NCI-H2081 treated with DMSO at 0.1 percent for 48 hours (cell line): ENCODE results near the gene FOXO6.

Experiments used
- DNase-seq: peaks from one replicate; lab custom pipeline; 2025; lab: John Stamatoyannopoulos, UW

The FOXO6 gene

DNA sequence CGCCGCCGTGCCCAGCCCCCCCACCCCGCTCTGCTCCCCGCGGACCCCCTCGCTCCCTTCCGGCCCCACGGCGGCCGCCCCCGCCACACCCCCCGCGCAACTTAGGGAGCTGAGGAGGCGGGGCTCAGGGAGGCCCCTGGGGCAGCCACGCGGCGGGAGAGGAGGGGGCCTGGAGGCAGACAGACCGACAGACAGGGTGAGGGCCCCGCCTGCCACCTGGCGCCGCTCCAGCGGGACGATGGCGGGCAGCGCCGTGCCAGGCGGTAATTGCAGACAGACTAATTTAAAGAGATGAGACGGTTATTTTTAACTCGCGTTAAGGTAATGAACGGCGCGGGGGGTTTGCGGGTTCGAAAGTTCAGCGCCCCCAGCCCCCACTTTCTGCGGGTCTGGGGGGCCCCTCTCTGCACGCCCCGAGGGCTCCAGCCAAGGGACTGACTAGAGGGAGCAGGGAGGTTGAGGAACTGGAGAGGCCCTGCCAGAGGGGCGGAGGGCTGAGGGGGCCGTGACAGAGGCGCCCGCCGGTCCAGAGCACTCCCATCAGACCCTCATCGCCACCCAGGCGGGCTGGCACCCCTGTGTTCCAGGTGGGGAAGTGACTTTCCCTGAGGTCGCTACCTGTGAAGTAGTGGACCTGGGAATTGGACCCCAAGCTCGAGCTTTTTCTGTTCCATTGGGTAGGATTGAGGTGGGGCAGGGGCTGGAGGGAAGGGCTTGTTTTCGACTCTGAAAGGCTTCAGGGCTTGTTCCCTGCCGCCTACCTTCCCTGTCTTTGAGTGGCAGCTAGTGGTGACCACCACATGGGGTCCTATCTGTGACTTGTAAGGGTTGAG, 5.4 kb downstream of the FOXO6 start:
- peak; percentile 59 for DNase-seq

DNA sequence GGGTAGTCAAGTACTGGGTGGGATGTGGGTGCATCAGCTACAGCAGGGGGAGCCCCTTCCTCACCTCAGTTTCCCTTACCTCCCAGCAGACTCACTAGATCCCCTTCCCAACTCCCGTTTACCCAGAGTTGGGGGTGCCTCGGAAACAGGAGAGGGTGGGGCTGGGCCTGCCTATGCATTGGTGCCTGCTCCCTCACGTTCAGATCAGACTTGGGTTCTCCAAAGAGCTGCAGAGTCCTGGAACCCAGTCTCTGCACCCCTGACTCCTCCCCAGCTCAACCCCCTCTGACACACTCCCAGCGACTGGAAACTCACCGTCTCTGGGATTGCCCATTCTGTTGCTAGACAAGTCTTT, 6.0 kb downstream of the FOXO6 start:
- no peak for DNase-seq

DNA sequence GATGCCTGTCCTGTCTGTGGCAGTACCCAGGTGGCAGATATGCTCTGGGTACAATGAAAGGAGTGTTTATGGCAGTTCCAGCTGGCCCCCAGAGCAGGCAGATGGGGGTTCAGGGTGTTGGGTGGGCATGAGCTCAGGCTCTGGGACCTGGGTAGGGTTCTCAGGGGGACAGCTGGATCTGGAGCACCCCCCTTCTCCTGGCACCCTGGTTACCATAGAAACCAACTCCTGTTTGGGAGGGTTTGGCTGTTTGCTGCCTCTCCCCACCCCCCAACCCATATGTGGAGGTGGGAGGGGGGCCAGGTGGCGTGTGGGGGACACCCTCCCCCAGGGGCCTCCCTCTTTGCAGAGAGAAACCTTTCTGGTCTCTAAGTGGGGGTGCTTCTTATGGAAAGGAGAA, 7.1 kb downstream of the FOXO6 start:
- no peak for DNase-seq

DNA sequence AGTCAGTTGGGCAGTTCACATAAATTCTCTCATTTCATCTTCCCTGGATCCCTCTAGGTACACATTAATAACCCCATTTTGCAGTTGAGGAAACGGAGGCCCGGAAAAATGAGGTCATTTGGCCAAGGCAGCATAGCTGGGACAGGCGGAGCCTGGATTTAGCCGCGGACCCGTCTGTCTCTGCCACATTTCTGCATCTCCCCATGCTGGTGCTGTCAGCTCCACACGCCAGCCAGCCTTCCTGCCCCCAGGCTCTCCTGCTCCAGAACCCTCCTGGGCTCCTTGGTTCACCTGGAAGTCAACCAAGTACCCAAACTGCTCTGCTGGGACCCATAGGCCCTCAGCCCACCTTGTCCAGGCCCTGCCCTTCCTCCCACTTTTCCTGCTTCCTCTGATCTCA, 7.6 kb downstream of the FOXO6 start:
- DNase-seq = no peak

DNA sequence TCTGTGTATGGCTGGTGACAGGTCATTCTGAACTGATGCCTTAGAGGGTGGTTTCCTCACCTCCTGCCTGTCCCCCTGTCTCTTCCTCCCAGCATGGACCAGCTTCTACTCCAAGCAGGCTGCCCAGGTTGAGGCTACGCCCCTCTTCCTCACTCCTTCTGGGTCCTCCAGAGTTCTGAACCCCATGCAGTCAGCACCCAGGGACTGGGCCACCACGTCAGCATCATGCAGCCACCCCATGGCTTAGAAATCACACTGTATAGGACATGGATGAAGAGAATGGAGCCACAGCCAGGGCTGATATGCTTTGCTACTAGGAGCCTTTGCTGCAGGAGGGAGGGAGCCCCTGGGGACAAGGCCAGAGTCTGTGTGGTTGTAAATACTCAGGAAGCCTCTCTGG, 8.3 kb downstream of the FOXO6 start:
- no peak for DNase-seq

DNA sequence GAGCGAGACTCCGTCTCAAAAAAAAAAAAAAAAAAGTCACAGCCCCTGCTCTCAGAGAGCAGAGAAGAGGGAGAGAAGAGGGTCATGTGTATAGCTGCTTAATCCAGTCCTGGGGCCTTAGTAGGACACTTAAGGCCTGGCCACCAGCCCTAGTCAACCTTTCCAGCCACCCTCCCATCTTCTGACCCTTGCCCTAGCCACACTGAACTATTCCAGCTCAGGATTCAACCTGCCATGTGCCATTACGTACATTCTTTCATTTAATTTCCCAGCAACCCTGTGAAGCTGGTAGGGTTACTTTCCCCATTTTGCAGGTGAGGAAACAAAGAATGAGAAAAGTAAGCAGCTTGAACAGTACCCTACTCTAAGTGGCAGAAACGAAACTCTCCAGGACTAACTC, 9.0 kb downstream of the FOXO6 start:
- no peak for DNase-seq

DNA sequence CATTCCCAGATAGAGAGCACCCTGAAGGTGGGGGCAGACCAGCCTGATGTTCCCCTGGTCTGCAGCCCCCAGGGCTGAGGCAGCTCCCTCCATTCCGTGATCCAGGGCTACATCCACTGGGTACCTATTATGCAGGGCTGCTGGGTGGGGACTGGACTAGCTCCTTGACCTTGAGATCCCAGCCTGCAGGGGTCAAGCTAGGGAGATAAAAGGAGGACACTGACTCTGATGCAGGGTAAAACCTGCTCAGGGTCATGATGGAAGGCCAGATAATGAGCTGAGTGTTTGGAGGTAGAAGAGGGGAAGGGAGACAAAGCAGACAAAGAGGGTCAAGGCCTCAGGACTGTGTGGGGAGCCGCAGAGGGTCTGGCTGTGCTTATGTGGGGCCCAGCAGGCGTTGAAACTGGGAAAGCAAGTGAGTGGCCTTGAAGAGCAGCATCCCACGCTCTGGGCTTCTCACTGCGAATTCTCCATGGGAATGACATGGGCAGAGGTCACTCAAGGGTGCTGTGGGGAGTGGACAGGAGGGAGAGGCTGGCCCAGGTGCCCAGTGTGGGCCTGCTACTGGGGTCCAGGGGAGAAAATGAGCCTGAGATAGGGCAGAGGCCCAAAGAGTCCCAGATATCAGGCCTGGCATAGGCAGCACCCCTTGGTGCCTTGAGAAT, 9.7 kb downstream of the FOXO6 start:
- DNase-seq = no peak

DNA sequence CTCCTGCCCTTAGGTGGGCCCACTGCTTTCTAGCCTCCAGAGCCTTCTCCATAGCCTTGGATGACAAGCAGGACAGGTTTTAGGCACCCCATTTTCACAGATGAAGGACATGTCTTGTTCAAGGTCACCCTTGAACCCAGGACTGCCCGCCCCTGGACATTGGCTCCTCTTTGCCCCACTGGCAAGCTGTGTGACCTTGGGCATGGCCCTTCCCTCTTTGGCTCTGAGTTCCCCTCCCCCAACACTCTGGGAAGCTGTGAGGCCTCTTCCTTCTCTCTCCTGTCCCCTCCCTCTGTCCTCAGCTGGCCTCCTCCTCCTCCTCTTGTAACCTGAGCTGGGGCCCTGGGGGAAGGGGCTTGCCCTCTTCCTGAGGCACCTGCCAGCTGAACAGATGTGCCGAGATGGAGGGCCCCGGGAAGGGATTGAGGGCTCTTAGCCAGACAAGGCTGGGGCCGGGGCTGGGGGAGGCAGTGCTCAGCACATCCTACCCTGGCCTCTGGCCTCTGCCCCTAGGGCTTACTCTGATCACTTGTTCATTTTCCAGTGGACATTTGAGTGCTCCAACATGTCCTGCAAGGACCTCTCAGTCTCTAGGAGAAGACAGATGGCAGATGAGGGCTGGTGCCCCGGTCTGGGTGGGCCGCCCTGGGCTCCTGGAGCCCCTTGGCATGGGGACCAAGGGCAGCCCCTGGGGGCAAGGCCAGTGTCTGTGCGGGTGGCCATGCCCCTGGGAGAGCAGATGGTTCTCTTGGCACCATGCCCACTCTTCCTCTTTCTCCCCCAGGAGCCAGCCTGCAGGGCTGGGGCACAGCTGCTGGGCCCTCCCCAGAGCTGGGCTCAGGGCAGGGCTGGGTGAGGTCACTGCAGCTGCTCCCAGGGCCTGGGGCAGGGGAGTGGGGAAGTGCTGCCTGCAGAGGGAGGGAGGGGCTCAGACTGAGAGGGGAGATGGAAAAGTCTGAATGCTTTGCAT, 10.7 kb downstream of the FOXO6 start:
- peak; percentile 73 for DNase-seq

DNA sequence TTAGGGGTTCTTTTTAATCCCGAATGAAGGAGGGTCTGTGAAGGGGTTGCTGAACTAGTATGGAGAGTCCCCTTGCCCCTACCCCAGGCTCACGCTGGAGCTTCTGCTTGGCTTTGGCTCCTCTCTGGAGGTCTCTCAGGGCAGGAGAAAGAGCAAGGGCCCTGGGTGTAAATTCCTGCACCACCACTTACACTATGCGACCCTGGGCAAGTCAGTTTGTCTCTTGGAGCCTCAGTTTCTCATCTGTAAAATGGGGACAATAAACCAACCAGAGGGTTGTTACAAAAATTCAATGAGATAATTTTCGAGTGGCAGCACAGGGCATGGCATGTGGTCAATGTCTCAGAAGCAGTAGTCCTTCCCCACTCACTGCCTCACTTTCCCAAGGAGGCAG, 11.4 kb downstream of the FOXO6 start:
- DNase-seq = no peak

DNA sequence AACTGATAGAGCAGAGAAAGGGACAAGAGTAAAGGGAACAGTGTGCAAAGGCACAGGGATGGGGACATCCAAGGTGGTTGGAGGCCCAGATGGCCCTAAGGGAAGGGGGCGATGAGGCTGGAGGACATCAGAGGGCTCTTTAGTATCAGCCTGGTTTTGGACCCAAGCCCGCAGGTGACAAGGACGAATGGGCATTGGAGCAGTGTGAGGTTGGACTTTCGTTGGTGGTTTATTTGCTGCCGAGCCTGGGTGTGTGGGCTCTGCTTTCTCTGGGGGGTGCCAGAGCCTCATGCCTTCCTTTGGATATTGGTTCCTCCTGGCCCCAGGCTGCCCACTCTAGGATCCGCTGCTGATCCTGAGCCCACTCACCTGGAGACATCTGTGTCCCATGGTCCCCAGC, 12.1 kb downstream of the FOXO6 start:
- no peak for DNase-seq

DNA sequence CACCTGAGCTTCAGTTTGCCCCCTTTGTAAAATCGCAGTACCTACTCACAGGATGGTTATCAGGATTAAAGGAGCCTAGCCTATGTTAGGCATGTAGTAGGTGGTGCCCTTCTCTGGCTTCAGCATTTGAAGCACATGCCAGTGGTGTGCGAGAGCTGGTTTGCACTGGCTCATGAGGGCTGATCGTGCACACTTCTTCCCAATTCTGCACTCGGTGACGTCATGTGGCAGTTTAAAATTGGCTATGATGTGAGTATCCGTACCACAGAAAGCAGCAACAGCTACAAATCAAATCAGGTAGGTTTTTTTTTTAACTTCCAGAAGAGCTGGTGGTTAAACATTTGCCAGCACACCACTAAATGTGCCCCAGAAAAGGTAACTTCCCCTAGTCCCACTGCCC, 13.5 kb downstream of the FOXO6 start:
- DNase-seq = no peak

DNA sequence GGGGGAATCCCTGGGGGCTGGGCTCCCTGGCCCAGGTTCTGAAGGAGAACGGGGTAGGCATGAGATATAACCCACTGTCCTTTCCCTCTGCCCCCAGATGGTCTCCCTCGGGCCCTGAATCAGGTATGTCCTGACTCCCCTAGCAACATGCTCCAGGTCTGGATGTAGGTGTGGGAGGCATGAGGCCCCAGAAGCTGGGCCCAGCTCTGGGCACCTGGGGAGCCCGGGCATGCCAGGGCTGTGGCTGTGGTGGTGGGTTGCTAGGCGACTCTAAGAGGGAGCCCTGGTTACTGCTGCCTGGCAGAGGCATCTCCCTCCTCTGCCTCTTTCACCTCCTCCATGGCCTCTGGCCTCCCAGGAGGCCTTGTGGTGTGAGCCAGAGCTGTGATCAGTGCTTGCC, 16.2 kb downstream of the FOXO6 start:
- no peak for DNase-seq

DNA sequence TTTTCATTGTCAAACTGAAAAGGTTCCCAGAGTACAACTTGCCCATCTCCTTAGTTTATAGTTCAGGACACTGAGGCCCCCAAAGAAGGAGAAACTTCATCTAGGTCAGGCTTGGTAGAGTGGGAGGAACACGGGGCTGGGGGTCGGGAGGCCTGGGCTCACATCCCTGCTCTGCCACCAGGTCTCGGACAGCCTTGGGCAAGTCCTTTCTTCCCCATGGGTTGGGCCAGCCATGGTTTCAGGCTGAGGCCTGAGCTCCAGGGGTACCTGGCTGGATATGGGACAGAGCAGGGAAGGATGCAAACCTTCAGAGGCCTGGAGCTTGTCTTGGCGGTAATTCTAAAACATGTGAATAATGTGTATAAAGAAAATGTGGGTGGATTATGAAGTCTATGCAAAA, 17.0 kb downstream of the FOXO6 start:
- DNase-seq = no peak

DNA sequence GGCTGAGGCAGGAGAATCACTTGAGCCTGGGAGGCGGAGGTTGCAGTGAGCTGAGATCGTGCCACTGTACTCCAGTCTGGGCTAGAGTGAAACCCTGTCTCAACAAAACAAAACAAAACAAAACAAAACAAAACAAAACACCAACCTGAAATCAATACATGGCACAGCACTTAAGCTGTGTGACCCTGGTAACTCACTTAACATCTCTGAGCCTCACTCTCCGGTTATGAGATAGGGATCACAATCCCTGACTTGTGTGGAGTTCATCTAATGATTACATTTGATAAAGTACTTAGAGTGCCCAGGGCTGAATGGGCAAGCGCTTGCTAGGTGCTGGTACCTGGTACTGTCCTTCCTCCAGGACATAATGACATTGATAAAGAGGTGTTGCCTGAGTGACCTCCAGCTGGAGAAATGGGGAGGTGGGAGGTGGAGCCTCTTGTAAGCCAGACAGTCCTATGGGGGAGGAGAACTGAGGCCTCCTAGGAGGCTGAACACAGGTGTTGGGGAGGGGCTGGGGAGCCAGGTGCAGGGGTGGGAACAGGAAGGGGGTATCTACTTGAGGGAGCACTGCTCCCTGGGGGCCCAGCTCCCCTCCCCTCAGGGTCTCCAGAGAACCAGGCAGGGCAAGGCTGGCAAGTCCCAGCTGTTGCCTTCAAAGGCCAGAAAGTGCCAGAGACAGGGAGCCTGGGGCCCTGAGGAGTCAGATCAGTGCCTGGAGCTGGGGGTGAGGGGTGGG, 17.9 kb downstream of the FOXO6 start:
- no peak for DNase-seq

DNA sequence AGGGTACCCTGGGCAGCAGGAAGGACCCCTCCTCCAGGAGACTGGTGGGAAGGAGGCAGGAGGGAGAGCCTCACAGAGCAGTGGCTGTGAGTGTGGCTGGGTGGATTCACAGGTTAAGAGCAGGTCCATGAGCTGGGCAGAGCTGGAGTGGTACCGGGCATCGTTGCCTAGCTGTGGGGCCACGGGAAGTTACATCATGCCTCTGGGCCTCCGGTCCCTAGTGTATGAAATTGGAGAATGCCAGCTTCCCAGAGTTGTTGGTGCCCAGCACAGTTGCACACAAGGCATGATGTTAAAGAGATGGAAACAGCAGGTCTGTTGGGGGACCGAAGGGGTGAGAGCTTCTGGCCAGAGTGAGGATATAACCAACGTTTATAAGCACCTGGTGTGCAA, 18.5 kb downstream of the FOXO6 start:
- no peak for DNase-seq

DNA sequence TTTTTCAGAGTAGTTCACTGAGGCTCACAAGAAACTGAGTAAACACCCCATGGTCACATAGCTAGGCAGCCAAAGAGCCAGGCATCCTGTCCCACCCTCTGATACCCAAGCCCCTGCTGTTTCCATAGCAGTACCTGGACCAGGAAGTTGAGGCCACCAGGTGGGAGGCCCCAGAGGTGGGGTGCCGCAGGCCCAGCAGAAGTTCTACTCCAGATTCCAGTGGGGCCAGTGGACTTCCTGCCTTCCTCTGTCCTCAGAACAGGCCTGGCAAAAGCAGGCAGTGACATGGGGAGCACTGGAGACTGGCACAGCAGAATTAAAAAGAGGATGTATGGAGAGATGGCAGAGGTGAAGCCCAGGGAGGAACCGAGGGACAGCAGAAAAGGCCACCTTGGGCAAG, 19.0 kb downstream of the FOXO6 start:
- DNase-seq = no peak

DNA sequence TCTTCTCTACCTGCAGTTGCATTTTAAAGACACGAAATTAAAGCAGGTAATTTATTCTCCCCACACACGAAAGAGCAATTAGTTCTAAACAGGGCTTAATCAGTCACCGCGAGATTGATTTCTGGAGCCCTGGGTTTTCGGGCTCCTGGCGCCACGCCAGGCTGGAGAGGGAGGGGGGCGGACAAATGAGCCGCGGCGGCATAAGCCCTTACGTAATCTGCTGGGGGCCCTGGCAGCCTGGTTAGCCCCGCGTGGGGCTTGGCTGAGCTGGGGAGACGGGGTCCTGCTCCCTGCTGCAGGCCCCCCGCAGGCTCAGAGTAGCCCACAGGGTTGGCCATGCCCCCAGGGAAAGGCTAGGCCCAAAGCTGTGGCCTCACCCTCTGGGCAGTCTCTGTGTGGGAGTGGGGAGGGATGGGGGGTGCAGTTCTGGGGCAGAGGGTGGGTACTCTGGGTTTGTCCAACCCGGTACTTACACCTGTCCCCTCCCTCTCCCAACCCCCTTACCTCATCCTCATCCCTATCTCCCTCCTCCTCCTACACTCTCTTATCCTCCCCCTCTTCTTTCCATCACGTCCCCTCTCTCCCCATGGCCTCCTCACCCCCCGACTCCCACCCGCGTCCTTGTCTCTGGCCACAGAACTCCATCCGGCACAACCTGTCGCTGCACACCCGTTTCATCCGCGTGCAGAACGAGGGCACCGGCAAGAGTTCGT, 19.9 kb downstream of the FOXO6 start:
- peak; percentile 90 for DNase-seq

DNA sequence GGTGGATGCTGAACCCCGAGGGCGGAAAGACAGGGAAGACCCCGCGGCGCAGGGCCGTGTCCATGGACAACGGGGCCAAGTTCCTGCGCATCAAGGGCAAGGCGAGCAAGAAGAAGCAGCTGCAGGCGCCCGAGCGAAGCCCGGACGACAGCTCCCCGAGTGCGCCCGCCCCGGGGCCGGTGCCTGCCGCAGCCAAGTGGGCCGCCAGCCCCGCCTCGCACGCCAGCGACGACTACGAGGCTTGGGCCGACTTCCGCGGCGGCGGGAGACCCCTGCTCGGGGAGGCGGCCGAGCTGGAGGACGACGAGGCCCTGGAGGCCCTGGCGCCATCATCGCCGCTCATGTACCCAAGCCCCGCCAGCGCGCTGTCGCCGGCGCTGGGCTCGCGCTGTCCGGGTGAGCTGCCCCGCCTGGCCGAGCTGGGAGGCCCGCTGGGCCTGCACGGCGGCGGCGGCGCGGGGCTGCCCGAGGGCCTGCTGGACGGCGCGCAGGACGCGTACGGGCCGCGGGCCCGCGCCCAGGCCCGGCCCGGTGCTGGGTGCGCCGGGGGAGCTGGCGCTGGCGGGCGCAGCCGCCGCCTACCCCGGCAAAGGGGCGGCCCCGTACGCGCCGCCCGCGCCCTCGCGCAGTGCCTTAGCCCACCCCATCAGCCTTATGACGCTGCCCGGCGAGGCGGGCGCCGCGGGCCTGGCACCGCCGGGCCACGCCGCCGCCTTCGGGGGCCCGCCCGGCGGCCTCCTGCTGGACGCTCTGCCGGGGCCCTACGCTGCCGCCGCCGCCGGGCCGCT, 20.7 kb downstream of the FOXO6 start:
- no peak for DNase-seq

DNA sequence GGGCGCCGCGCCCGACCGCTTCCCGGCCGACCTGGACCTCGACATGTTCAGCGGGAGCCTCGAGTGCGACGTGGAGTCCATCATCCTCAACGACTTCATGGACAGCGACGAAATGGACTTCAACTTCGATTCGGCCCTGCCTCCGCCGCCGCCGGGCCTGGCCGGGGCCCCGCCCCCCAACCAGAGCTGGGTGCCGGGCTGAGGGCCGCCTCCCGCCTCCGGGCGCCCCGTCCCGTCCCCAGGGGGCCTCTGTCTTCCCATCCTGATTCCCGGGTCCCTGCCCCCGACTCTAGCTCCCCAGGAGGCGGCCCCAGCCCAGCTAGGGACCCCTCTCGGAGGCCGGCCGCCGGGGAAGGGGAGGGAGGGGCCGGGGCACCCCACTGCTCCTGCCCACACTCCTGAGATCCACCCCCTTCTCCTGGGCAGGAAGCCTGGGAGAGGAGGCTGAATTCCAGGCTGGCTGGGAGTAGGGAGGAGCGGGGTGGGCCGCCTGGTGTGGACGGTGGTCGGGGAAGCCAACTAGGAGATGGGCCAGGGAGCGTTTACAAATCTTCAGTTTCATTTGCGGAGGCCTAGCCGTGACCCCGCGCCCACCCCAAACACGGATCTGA, 21.4 kb downstream of the FOXO6 start:
- no peak for DNase-seq
